ENCODE data around the gene DEK.

The DEK gene

DNA sequence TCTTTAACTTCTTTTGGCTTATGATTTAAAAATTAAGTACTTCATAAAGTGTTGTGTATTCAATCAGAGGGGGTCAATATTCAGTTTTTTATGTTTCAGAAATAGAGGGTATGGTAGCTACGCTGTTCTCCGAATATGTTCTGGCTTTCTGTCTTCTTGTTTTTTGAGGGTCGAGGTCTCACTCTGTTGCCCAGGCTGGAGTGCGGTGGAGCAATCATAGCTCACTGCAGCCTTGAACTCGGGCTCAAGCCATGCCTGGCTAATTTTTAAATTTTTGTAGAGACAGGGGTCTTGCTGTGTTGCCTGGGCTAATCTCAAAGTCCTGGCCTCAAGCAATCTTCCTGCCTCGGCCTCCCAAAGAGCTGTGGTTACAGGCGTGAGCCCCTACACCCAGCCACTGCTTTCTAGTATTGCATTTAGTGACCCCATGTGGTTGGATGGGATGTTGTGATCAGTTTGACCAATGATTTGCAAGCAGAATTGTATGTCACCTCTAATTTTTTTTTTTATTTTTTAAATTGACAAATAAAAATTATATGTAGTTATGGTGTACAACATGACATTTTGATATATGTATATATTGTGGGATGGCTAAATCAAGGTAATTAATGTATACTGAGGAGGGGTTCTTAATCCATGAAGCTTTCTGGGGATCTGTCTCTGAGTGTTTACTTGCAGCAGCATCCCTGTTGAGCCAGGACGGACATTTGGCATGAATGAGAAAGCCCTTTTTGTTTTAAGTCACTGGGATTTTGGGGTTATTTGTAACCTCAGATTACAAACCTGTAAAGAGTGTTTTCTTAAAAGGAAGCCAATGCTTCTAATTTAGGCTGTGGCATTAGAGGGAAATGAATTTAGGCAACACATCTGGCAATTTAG lies 38.5 kb upstream of the DEK start:
- no peaks in the 10 kb centered on the region for H3K79me2 ChIP-seq (ENCODE audit: low read length)
- no peak for DNase-seq
- H3K4me2 ChIP-seq (ENCODE audit: low read depth, low read length), result no peak overlapping the region
- H4K20me1 ChIP-seq (ENCODE audit: insufficient read depth, low read length), result no peaks in the 10 kb centered on the region
- H2AFZ ChIP-seq (ENCODE audit: low read length), result no peak overlapping the region
- H3K4me3 ChIP-seq (ENCODE audit: low read length), result no peak overlapping the region
- no peak overlapping the region for H3K9ac ChIP-seq (ENCODE audit: low read length)
- H3K9me3 ChIP-seq (replicated peaks; ENCODE audit: insufficient read depth, low read length), result no peaks in the 10 kb centered on the region
- H3K27ac ChIP-seq (ENCODE audit: low read length), result no peak overlapping the region
- TF ChIP-seq EZH2phosphoT487 (IDR thresholded peaks at IDR 0.05; ENCODE audit: low read length), result no peak
- TF ChIP-seq, protein P1, sequence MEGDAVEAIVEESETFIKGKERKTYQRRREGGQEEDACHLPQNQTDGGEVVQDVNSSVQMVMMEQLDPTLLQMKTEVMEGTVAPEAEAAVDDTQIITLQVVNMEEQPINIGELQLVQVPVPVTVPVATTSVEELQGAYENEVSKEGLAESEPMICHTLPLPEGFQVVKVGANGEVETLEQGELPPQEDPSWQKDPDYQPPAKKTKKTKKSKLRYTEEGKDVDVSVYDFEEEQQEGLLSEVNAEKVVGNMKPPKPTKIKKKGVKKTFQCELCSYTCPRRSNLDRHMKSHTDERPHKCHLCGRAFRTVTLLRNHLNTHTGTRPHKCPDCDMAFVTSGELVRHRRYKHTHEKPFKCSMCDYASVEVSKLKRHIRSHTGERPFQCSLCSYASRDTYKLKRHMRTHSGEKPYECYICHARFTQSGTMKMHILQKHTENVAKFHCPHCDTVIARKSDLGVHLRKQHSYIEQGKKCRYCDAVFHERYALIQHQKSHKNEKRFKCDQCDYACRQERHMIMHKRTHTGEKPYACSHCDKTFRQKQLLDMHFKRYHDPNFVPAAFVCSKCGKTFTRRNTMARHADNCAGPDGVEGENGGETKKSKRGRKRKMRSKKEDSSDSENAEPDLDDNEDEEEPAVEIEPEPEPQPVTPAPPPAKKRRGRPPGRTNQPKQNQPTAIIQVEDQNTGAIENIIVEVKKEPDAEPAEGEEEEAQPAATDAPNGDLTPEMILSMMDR (IDR thresholded peaks at IDR 0.05; ENCODE audit: low read length), result no peak
- no peak for TF ChIP-seq EZH2 (optimal IDR thresholded peaks at IDR 0.05; ENCODE audit: low read depth, low read length)
- H3K36me3 ChIP-seq (replicated peaks; ENCODE audit: insufficient read depth, low read length), result no peaks in the 10 kb centered on the region
- no peaks in the 10 kb centered on the region for H3K4me1 ChIP-seq (ENCODE audit: low read length)
- H3K27me3 ChIP-seq (replicated peaks; ENCODE audit: insufficient read depth, low read length), result no peaks in the 10 kb centered on the region
- H3K9me2 ChIP-seq (replicated peaks; ENCODE audit: insufficient read depth, low read length), result no peaks in the 10 kb centered on the region
- no peaks in the 10 kb centered on the region for H3F3A ChIP-seq (ENCODE audit: insufficient read depth, low read length)

DNA sequence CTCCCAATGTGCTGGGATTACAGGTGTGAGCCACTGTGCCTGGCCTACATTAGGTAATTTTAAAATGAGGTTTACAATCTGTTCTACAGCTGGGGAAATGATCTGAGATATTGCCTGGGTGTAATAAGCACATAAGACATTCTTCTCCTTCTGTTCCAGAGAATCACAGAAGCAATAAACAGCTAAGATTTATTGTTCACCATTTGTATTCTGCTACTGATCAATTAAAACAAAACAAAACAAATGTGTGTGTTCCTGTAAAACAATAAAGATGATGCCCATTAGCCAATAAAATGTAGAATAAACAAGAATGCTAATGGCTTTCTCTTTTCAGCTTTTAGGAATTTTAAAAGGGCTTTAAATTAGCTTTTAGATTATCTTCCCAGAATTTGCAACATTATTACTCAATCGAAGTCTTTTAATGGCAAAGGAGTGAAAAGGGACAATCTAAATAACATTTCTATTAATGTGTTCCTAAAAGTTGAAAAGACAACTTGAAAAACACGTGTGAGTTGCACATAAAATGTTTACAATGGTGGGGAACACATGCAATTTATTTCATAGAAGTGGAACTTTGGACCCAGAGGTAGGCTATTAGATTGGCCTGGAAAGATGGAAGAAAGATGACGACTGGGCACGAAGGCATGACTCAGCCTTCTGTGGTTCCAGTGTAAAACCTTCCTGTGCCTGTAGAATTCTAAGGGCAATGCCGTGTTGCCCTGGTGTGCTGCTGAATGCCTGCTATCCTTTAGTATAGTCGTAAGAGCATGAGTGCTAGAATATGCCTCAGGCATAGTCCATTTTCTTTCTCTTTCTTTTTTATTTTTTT lies 29.0 kb upstream of the DEK start:
- Histone ChIP-seq H3F3A (ENCODE audit: insufficient read depth, low read length) (no peaks in the 10 kb centered on the region), H3K4me3 (ENCODE audit: low read length) (no peak overlapping the region), H4K20me1 (ENCODE audit: insufficient read depth, low read length) (no peaks in the 10 kb centered on the region), H3K9me3 (replicated peaks; ENCODE audit: insufficient read depth, low read length) (no peaks in the 10 kb centered on the region), H3K4me1 (ENCODE audit: low read length) (no peaks in the 10 kb centered on the region), H2AFZ (ENCODE audit: low read length) (no peak overlapping the region), H3K36me3 (replicated peaks; ENCODE audit: insufficient read depth, low read length) (no peaks in the 10 kb centered on the region), H3K79me2 (ENCODE audit: low read length) (no peaks in the 10 kb centered on the region), H3K27ac (ENCODE audit: low read length) (no peak overlapping the region), H3K9me2 (replicated peaks; ENCODE audit: insufficient read depth, low read length) (no peaks in the 10 kb centered on the region), H3K4me2 (ENCODE audit: low read depth, low read length) (no peak overlapping the region), H3K27me3 (replicated peaks; ENCODE audit: insufficient read depth, low read length) (no peaks in the 10 kb centered on the region), H3K9ac (ENCODE audit: low read length) (no peak overlapping the region)
- TF ChIP-seq EZH2phosphoT487 (IDR thresholded peaks at IDR 0.05; ENCODE audit: low read length) (no peak), EZH2 (optimal IDR thresholded peaks at IDR 0.05; ENCODE audit: low read depth, low read length) (no peak)
- TF ChIP-seq, protein P1 (IDR thresholded peaks at IDR 0.05; ENCODE audit: low read length), result no peak
- DNase-seq, result no peak

DNA sequence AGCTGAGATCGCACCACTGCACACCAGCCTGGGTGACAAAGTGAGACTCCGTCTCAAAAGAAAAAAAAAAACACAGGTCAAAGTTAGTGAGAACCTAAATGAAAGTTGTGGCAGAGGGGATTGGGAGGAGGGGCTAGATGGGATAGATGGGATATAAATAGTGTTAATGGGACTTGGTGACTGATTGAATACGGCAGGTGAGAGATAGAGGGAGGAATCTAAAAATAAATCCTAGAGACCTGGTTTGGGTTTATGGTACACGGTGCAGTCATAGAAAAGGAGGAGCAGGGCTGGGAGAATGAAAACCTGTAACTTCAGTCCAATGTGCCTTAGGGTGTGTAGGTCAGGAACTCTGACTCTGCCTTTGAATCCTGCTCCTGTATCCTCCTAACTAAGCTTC lies 25.0 kb upstream of the DEK start:
- H3K4me1 ChIP-seq (ENCODE audit: low read length), result no peaks in the 10 kb centered on the region
- no peaks in the 10 kb centered on the region for H3F3A ChIP-seq (ENCODE audit: insufficient read depth, low read length)
- no peak overlapping the region for H3K4me3 ChIP-seq (ENCODE audit: low read length)
- no peaks in the 10 kb centered on the region for H4K20me1 ChIP-seq (ENCODE audit: insufficient read depth, low read length)
- H3K4me2 ChIP-seq (ENCODE audit: low read depth, low read length), result no peak overlapping the region
- H2AFZ ChIP-seq (ENCODE audit: low read length), result no peak overlapping the region
- H3K9ac ChIP-seq (ENCODE audit: low read length), result no peak overlapping the region
- H3K27me3 ChIP-seq (replicated peaks; ENCODE audit: insufficient read depth, low read length), result no peaks in the 10 kb centered on the region
- no peak overlapping the region for H3K27ac ChIP-seq (ENCODE audit: low read length)
- H3K36me3 ChIP-seq (replicated peaks; ENCODE audit: insufficient read depth, low read length), result no peaks in the 10 kb centered on the region
- H3K79me2 ChIP-seq (ENCODE audit: low read length), result no peaks in the 10 kb centered on the region
- H3K9me3 ChIP-seq (replicated peaks; ENCODE audit: insufficient read depth, low read length), result no peaks in the 10 kb centered on the region
- no peak for DNase-seq
- TF ChIP-seq EZH2 (optimal IDR thresholded peaks at IDR 0.05; ENCODE audit: low read depth, low read length) (no peak), EZH2phosphoT487 (IDR thresholded peaks at IDR 0.05; ENCODE audit: low read length) (no peak)
- TF ChIP-seq, protein P1 (IDR thresholded peaks at IDR 0.05; ENCODE audit: low read length), result no peak
- H3K9me2 ChIP-seq (replicated peaks; ENCODE audit: insufficient read depth, low read length), result no peaks in the 10 kb centered on the region
